A549 (cell line): Measurements from ENCODE around the gene PLD4. TPM values are rescaled to one million over a fixed set of nuclear protein-coding genes. Genes with fewer than 3 reads are reported as not detected.
"Not testable (repeated sequence)": the region's sequence is repeated elsewhere in the genome, so short reads cannot be mapped to it uniquely, and the experiment has no call there.

Experiments used
- ATAC-seq, 2 experiments: fragments of 200-7000 bp in 1 of 2; fragments of >200 bp in 1 of 2; cut with Nextera tagmentation in 1 of 2; cut with Tn5 transposase in 1 of 2; 3 replicates each; pipeline versions ENCODE4 v1.8.0 to v1.9.1; 2018 to 2020; ENCODE audit warnings: mild to moderate bottlenecking in 1 of 2, moderate library complexity in 1 of 2
- CTCF ChIA-PET: fragments of 300-600 bp; sonication (Branson Sonifier 250); formaldehyde crosslinking; extraction: SDS; loops from one replicate; lab custom pipeline; 2021; ENCODE audit warnings: antibody characterized with exemption, inconsistent platforms; lab: Yijun Ruan, JAX
- POLR2A ChIA-PET: fragments of 350-600 bp; formaldehyde crosslinking; extraction: SDS; loops from one replicate; lab custom pipeline; 2021; ENCODE audit warnings: antibody characterized with exemption, inconsistent platforms; lab: Yijun Ruan, JAX
- DNase-seq, 2 experiments: peaks; one replicate each; pipeline versions ENCODE4 v3.0.0 to v3.0.0-alpha.2; 2011 to 2016; ENCODE audit warnings: low read depth in 1 of 2, low spot score in 1 of 2
- FAIRE-seq: peaks from 2 replicates; lab custom pipeline; 2011; peaks lifted over from hg19 to GRCh38; lab: Jason Lieb, UNC
- H3K27ac ChIP-seq, 2 experiments: fragments of >200 bp; sonication (Bioruptor Twin); formaldehyde crosslinking; 3 replicates each; pipeline ENCODE4 v1.5.1; 2016 to 2017
- H3K4me1 ChIP-seq: fragments of >200 bp; sonication (Bioruptor Twin); formaldehyde crosslinking; 3 replicates; pipeline ENCODE4 v1.6.1; 2016
- H3K4me2 ChIP-seq: fragments of >200 bp; sonication (Bioruptor Twin); formaldehyde crosslinking; 3 replicates; pipeline ENCODE4 v1.6.1; 2016
- H3K4me3 ChIP-seq: fragments of >200 bp; sonication (Bioruptor Twin); formaldehyde crosslinking; 3 replicates; pipeline ENCODE4 v1.5.1; 2016
- H3K9me3 ChIP-seq: fragments of >200 bp; sonication (Bioruptor Twin); formaldehyde crosslinking; 3 replicates; pipeline ENCODE4 v1.6.1; 2016
- BCL3 ChIP-seq: fragments of >200 bp; sonication (Bioruptor Twin); formaldehyde crosslinking; IDR thresholded peaks from 3 replicates; pipeline ENCODE4 v1.6.1; 2016
- BHLHE40 ChIP-seq: IDR thresholded peaks from 2 replicates; pipeline ENCODE4 v1.6.1; 2012; ENCODE audit warnings: low read depth, low read length, inconsistent platforms
- CBX8 ChIP-seq: fragments of 200-600 bp; sonication (generic); IDR thresholded peaks from 2 replicates; pipeline ENCODE4 v1.6.1; 2016
- E2F6 ChIP-seq: IDR thresholded peaks from 2 replicates; pipeline ENCODE4 v1.6.1; 2012; ENCODE audit warnings: low read depth, borderline replicate concordance
- ESRRA ChIP-seq: fragments of 150-350 bp; IDR thresholded peaks from 2 replicates; pipeline ENCODE4 v1.6.1; 2014; ENCODE audit warnings: mild to moderate bottlenecking, low read length, borderline replicate concordance
- FOSB ChIP-seq: fragments of 250-450 bp; sonication (Bioruptor Pico); IDR thresholded peaks from 2 replicates; pipeline ENCODE4 v1.5.0; 2020; ENCODE audit warnings: mild to moderate bottlenecking, moderate library complexity
- HES2 ChIP-seq: fragments of >200 bp; sonication (Bioruptor Twin); formaldehyde crosslinking; IDR thresholded peaks from 2 replicates; pipeline ENCODE4 v1.6.1; 2016
- HOXA7 ChIP-seq: fragments of 250-450 bp; sonication (Bioruptor Pico); IDR thresholded peaks from 2 replicates; pipeline ENCODE4 v1.5.0; 2020; ENCODE audit warnings: mild to moderate bottlenecking, moderate library complexity
- HOXB13 ChIP-seq: fragments of 250-450 bp; sonication (Bioruptor Pico); IDR thresholded peaks from 2 replicates; pipeline ENCODE4 v1.5.0; 2020; ENCODE audit warnings: low read depth, mild to moderate bottlenecking, moderate library complexity
- HOXB5 ChIP-seq: fragments of 250-450 bp; sonication (Bioruptor Pico); IDR thresholded peaks from 2 replicates; pipeline ENCODE4 v1.5.0; 2020; ENCODE audit warnings: mild to moderate bottlenecking, moderate library complexity
- JUN ChIP-seq, 2 experiments: fragments of >200 bp; sonication (Bioruptor Twin); formaldehyde crosslinking; IDR thresholded peaks; 2 replicates in 1 of 2; 3 replicates in 1 of 2; pipeline ENCODE4 v1.6.1; 2016 to 2017
- KDM1A ChIP-seq: fragments of 200-600 bp; sonication (generic); IDR thresholded peaks from 2 replicates; pipeline ENCODE4 v1.6.1; 2016; ENCODE audit warnings: low read depth, mild to moderate bottlenecking
- MAFK ChIP-seq: fragments of 450-650 bp; IDR thresholded peaks from 2 replicates; pipeline ENCODE4 v1.6.1; 2014; ENCODE audit not compliant: partially characterized antibody
- MAX ChIP-seq: IDR thresholded peaks from 2 replicates; pipeline ENCODE4 v1.6.1; 2012
- MAZ ChIP-seq: fragments of 150-350 bp; IDR thresholded peaks from 2 replicates; pipeline ENCODE4 v1.6.1; 2014; ENCODE audit warnings: antibody characterized with exemption, low read depth, low read length, borderline replicate concordance
- MYC ChIP-seq: IDR thresholded peaks from 2 replicates; pipeline ENCODE4 v1.6.1; 2012; ENCODE audit warnings: mild to moderate bottlenecking, inconsistent platforms, low read length, improper control_type of control experiment, borderline replicate concordance
- NFE2L2 ChIP-seq: fragments of 150-350 bp; conservative IDR thresholded peaks from 2 replicates; pipeline ENCODE4 v1.6.1; 2014; ENCODE audit warnings: low read length
- NR3C1 ChIP-seq: fragments of >200 bp; sonication (Bioruptor Twin); formaldehyde crosslinking; IDR thresholded peaks from 3 replicates; pipeline ENCODE4 v1.6.1; 2017
- PHF8 ChIP-seq: fragments of 200-600 bp; sonication (generic); IDR thresholded peaks from 2 replicates; pipeline ENCODE4 v1.6.1; 2016; ENCODE audit warnings: low read depth, mild to moderate bottlenecking, antibody characterized with exemption, moderate library complexity, borderline replicate concordance
- RCOR1 ChIP-seq: fragments of 150-350 bp; IDR thresholded peaks from 2 replicates; pipeline ENCODE4 v1.6.1; 2014; ENCODE audit warnings: antibody characterized with exemption, low read length, low read depth
- RFX5 ChIP-seq: fragments of 450-650 bp; IDR thresholded peaks from 2 replicates; pipeline ENCODE4 v1.7.1; 2014; ENCODE audit warnings: antibody characterized with exemption, mild to moderate bottlenecking, moderate library complexity
- RNF2 ChIP-seq: fragments of 200-600 bp; sonication (generic); IDR thresholded peaks from 2 replicates; pipeline ENCODE4 v1.6.1; 2016; ENCODE audit warnings: low read depth, mild to moderate bottlenecking, antibody characterized with exemption, moderate library complexity, borderline replicate concordance
- TP53 ChIP-seq: fragments of 250-450 bp; sonication (Bioruptor Pico); IDR thresholded peaks from 2 replicates; pipeline ENCODE4 v1.5.0; 2021; ENCODE audit warnings: mild to moderate bottlenecking, moderate library complexity
- USF2 ChIP-seq: fragments of 450-650 bp; IDR thresholded peaks from 2 replicates; pipeline ENCODE4 v1.6.1; 2014; ENCODE audit warnings: antibody characterized with exemption
- ZNF302 ChIP-seq: fragments of 250-450 bp; sonication (Bioruptor Pico); IDR thresholded peaks from 2 replicates; pipeline ENCODE4 v1.9.0; 2021; ENCODE audit warnings: inconsistent platforms, mild to moderate bottlenecking, moderate library complexity
- WGBS: methylation state at CpG from one replicate; pipeline ENCODE4 v1.1.6; 2017; ENCODE audit errors: missing lambda C conversion rate; 5-methylcytosine and 5-hydroxymethylcytosine counted together
- polyA plus RNA-seq, 4 experiments: library from polyadenylated mRNA; depleted of rRNA in 3 of 4; stranded (reverse); fragments of >200 nt; fragmentation: RNase III in 1 of 4; extraction: RNeasy Plus Mini Kit Qiagen cat#74134 plus additional on column Dnase treatment in 1 of 4; gene quantifications; 2 replicates in 3 of 4; 3 replicates in 1 of 4; pipeline ENCODE4 v1.2.3, GENCODE V29; 2011 to 2017

Gene PLD4
- polyA plus RNA-seq, 2 of the 4 experiments (the other 2 are of a cell fraction), result 0.01 TPM

GRCh38 chr14:104917993-104918392 is 6.7 kb upstream of the PLD4 start:
- H3K4me1 ChIP-seq, result no peaks in the 10 kb centered on the region
- ATAC-seq (no peak), DNase-seq (no peak), FAIRE-seq (no peak)
- no peak overlapping the region for H3K27ac ChIP-seq
- H3K9me3 ChIP-seq, result peaks cover under 1% of the 10 kb centered on the region; the same call in 1 of the 3 replicates
- WGBS, result 56% methylated on average over 4 of the region's 4 CpGs
- no peak overlapping the region for H3K4me2 ChIP-seq
- POLR2A ChIA-PET, result no interaction called here
- TF ChIP-seq HOXB13 (CRISPR knock-in tag), result no peak
- no peak for TF ChIP-seq HOXA7
- no peak for TF ChIP-seq NFE2L2
- TF ChIP-seq JUN (IDR thresholded peaks at IDR 0.05), result no peak
- no peak for TF ChIP-seq CBX8
- TF ChIP-seq MAFK, result no peak
- no peak for TF ChIP-seq MAX
- TF ChIP-seq TP53 (CRISPR knock-in tag), result no peak
- TF ChIP-seq HES2, result no peak
- no peak for TF ChIP-seq RNF2
- TF ChIP-seq KDM1A, result no peak
- no peak for TF ChIP-seq PHF8
- no peak for TF ChIP-seq BCL3
- TF ChIP-seq NR3C1, result no peak
- H3K4me3 ChIP-seq, result no peak overlapping the region
- CTCF ChIA-PET, result interaction anchor here (0.9 to 3.5 kb wide), 2 partner anchors 12 to 22 kb away, joined by 3 to 17 read pairs; no protein-coding TSS in a partner anchor

GRCh38 chr14:104919152-104919992 is 5.3 kb upstream of the PLD4 start:
- H3K9me3 ChIP-seq, DNase-seq, H3K27ac ChIP-seq, POLR2A ChIA-PET, H3K4me3 ChIP-seq, H3K4me1 ChIP-seq, H3K4me2 ChIP-seq, ATAC-seq, FAIRE-seq: not testable (repeated sequence)
- 65% methylated on average over 12 of the region's 12 CpGs for WGBS
- CTCF ChIA-PET, result interaction anchor here (0.9 kb wide), 1 partner anchor 10 kb away, joined by 3 read pairs; no protein-coding TSS in a partner anchor

- TF ChIP-seq MYC, result no peak
- WGBS, result 52% methylated on average over 3 of the region's 3 CpGs
- H3K4me2 ChIP-seq, result no peak overlapping the region
- no peak for ATAC-seq
- no peak for DNase-seq
- H3K4me1 ChIP-seq, result no peaks in the 10 kb centered on the region
- H3K9me3 ChIP-seq, result peaks cover 8% of the 10 kb centered on the region
- H3K27ac ChIP-seq, result no peak overlapping the region
- CTCF ChIA-PET, result no interaction called here
- no peak for FAIRE-seq
- POLR2A ChIA-PET, result no interaction called here
- no peak overlapping the region for H3K4me3 ChIP-seq
These were observed 4.7 kb upstream of the PLD4 start for GRCh38 chr14:104919993-104920315.

- ATAC-seq (no peak), FAIRE-seq (no peak), DNase-seq (no peak)
- H3K27ac ChIP-seq, result no peak overlapping the region
- peaks cover 8% of the 10 kb centered on the region for H3K9me3 ChIP-seq
- ChIA-PET CTCF (interaction anchor here (1.1 to 2.5 kb wide), 7 partner anchors 10 to 122 kb away, joined by 3 to 10 read pairs (median 4); no protein-coding TSS in a partner anchor), POLR2A (no interaction called here)
- no peaks in the 10 kb centered on the region for H3K4me1 ChIP-seq
- WGBS, result 55% methylated on average over 4 of the region's 4 CpGs
- H3K4me3 ChIP-seq, result no peak overlapping the region
- H3K4me2 ChIP-seq, result no peak overlapping the region
- TF ChIP-seq BCL3, result no peak
- no peak for TF ChIP-seq FOSB (CRISPR knock-in tag)
- TF ChIP-seq USF2, result no peak; the same call in 1 of the 2 replicates
- TF ChIP-seq E2F6, result no peak
- no peak for TF ChIP-seq BHLHE40
- no peak for TF ChIP-seq HOXB5
- TF ChIP-seq ZNF302 (CRISPR knock-in tag), result no peak
- no peak for TF ChIP-seq HOXA7
- TF ChIP-seq MAZ, result no peak
- TF ChIP-seq CBX8, result no peak
- TF ChIP-seq ESRRA, result no peak
- TF ChIP-seq RFX5, result no peak
- TF ChIP-seq RCOR1, result no peak
These were observed 849 bp upstream of the PLD4 start for GRCh38 chr14:104923640-104924420.
